ENCODE measurements around the gene SLC25A41. TPM values are rescaled to one million over a fixed set of nuclear protein-coding genes. Genes with fewer than 3 reads are reported as not detected.
"Not testable (repeated sequence)": the region's sequence is repeated elsewhere in the genome, so short reads cannot be mapped to it uniquely, and the experiment has no call there.

SLC25A41 gene
- total RNA-seq, 1 donor from 2014 or later = not detected

DNA sequence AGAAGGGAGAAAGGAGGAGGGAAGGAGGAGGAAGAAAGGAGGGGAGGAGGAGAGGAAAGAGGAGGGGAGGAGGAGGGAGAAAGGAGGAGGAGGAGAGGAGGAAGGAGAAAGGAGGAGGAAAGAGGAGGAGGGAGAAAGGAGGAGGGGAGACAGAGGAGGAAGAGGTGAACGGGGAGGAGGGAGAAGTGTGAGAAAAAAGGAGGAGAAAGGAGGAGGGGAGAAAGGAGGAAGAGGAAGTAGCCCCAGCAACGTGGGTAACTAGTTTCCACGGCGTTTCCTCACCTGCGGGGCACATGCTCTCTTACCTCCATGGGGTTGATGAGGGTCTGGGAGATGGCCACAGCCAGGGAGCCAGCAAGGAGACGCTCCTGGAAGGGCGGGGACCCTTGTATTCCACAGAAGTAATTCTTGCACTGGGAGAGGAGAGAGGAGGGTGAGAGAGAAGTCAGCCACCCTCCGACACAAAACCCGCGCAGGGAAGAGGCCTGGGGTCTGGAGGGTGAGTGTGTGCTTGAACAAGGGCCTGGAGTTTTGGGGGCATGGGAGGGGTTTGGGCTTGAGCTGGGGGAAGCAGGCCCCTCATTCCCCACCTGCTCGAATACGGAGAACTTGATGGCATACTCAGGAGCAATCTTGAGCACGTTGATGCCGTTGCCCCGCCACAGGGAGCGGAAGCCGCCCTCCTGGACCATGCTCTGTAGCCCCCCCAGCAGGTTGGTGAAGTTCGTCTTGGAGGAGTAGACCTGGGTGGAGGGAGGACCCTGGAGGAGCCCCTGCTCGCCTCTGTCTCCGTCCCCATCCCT lies 3.9 kb downstream of the SLC25A41 start:
- DNase-seq (ENCODE audit: low spot score in 2 of 2) = no peak
- Histone ChIP-seq H3K36me3 (no peaks in the 10 kb centered on the region), H3K27me3 (no peaks in the 10 kb centered on the region), H3K4me1 (peaks cover 3 to 5% of the 10 kb centered on the region in 2 donors), H3K27ac (no peak overlapping the region), H3K4me3 (no peak overlapping the region), H3K9me3 (no peaks in the 10 kb centered on the region)
- TF ChIP-seq, protein P1, sequence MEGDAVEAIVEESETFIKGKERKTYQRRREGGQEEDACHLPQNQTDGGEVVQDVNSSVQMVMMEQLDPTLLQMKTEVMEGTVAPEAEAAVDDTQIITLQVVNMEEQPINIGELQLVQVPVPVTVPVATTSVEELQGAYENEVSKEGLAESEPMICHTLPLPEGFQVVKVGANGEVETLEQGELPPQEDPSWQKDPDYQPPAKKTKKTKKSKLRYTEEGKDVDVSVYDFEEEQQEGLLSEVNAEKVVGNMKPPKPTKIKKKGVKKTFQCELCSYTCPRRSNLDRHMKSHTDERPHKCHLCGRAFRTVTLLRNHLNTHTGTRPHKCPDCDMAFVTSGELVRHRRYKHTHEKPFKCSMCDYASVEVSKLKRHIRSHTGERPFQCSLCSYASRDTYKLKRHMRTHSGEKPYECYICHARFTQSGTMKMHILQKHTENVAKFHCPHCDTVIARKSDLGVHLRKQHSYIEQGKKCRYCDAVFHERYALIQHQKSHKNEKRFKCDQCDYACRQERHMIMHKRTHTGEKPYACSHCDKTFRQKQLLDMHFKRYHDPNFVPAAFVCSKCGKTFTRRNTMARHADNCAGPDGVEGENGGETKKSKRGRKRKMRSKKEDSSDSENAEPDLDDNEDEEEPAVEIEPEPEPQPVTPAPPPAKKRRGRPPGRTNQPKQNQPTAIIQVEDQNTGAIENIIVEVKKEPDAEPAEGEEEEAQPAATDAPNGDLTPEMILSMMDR (IDR thresholded peaks at IDR 0.05) = no peak
- intact Hi-C loops (cut with DNase I) = loop anchor here (10.0 kb wide), 2 partner anchors 305 to 525 kb away; partner anchors contain the start of genes GPR108, NDUFA11, TRIP10 and VMAC

DNA sequence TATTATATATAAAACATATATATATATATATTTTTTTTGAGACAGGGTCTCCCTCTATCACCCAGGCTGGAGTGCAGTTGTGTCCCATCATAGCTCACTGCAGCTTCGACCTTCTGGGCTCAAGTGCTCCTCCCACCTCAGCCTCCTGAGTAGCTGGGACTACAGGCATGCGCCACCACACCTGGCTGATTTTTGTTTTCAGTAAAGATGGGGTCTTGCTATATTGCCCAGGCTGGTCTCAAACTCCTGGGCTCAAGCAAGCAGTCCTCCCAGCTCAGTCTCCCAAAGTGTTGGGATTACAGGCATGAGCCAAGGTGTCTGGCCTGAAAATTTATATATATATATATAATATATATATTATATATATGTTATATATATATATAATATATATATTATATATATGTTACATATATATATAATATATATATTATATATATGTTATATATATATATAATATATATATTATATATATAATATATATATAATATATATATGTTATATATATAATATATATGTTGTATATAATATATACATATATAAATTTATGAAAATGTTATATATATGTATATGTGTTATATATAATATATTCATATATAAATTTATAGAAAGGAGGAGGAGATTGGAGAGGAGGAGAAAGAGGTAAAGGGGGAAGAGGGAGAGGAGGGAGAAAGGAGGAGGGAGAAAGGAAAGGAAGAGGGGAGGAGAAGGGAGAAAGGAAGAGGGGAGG lies 4.7 kb downstream of the SLC25A41 start:
- H3K27me3 ChIP-seq; H3K4me1 ChIP-seq; DNase-seq (ENCODE audit: low spot score in 2 of 2); H3K9me3 ChIP-seq; H3K27ac ChIP-seq; H3K4me3 ChIP-seq; H3K36me3 ChIP-seq: not testable (repeated sequence)
- intact Hi-C loops (cut with DNase I) = loop anchor here (10.0 kb wide), 2 partner anchors 306 to 524 kb away; partner anchors contain the start of genes GPR108, NDUFA11, TRIP10 and VMAC

DNA sequence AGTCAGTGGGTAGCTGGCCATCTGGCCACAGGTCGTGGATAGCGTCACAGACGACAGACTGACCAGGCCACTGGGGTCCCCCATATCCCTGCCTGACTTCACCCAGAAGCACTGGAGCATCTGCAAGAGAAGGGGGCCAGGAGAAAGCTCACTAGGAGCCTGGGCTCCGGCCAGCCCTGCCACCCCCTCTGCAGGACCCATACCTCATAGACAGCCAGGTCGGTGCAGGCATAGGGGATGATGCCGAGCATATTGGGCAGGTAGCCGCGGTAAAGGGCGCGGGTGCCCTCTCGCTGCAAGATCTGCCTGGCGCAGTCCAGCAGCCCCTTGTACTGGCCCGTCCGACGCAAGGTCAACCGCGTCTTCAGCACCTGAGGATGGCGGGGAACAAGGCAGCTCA lies 6.4 kb downstream of the SLC25A41 start:
- Histone ChIP-seq H3K27ac (no peak overlapping the region), H3K9me3 (no peaks in the 10 kb centered on the region), H3K4me3 (no peak overlapping the region), H3K36me3 (no peaks in the 10 kb centered on the region), H3K27me3 (no peaks in the 10 kb centered on the region), H3K4me1 (peaks cover 13 to 20% of the 10 kb centered on the region in 2 donors)
- no peak for DNase-seq (ENCODE audit: low spot score in 2 of 2)
- intact Hi-C loops (cut with DNase I) = loop anchor here (10.0 kb wide), 2 partner anchors 308 to 522 kb away; partner anchors contain the start of genes GPR108, NDUFA11, TRIP10 and VMAC
- TF ChIP-seq, protein P1 (IDR thresholded peaks at IDR 0.05) = no peak

DNA sequence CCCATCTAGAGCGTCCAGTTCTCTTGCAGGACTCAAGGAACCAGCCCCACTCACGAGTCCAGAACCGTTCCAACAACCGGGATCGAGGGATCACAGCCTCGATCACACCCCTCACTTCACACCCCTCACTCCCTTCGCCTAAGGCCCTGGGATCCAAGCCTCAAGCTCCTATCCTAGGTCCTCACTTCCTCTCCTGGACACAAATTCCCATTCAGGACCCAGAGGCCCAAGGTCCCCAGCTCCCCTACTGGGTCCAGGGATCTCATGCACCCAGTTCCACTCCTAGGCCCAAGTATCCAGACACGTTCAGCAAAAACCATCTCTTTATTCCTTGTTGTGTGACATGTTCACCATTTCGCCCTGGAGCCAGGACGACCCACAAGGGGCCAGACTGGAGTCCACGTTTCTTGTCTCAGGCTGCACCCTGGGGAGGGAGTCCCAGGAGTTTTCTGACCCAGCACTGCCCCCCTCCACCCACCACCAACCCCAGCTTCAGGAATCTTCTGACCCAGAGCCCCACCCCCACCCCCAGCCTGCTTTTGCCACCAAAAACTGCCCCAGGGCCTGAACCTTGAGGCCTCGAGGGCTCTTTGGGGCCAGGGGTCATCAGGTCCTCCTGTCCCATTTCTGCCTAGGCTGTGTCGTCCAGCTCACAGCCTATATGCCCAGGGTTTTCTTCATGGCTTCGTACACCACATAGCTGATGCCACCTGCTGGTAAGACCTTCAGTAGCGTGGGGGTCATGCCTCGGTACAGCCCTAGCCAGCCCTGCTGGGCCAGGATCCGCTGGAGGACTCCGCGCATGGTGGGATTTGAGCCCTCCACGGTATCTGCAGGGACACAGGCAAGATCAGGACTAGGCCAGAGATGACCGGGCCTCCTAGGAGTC lies 7.6 kb downstream of the SLC25A41 start:
- DNase-seq (ENCODE audit: low spot score in 2 of 2) = no peak
- intact Hi-C loops (cut with DNase I) = loop anchor here (1.0 to 10.0 kb wide), 5 partner anchors 34 to 521 kb away; partner anchors contain the start of genes GPR108, NDUFA11, TRIP10 and VMAC
- peak overlapping the region; percentile 21 to 48 for H3K4me3 ChIP-seq
- H3K36me3 ChIP-seq = peaks cover 3 to 7% of the 10 kb centered on the region in 2 donors
- TF ChIP-seq, protein P1 (IDR thresholded peaks at IDR 0.05) = no peak
- H3K27me3 ChIP-seq = no peaks in the 10 kb centered on the region
- no peaks in the 10 kb centered on the region for H3K9me3 ChIP-seq
- peak overlapping the region; percentile 83 to 87 for H3K27ac ChIP-seq
- H3K4me1 ChIP-seq = peaks cover 13 to 21% of the 10 kb centered on the region in 2 donors

DNA sequence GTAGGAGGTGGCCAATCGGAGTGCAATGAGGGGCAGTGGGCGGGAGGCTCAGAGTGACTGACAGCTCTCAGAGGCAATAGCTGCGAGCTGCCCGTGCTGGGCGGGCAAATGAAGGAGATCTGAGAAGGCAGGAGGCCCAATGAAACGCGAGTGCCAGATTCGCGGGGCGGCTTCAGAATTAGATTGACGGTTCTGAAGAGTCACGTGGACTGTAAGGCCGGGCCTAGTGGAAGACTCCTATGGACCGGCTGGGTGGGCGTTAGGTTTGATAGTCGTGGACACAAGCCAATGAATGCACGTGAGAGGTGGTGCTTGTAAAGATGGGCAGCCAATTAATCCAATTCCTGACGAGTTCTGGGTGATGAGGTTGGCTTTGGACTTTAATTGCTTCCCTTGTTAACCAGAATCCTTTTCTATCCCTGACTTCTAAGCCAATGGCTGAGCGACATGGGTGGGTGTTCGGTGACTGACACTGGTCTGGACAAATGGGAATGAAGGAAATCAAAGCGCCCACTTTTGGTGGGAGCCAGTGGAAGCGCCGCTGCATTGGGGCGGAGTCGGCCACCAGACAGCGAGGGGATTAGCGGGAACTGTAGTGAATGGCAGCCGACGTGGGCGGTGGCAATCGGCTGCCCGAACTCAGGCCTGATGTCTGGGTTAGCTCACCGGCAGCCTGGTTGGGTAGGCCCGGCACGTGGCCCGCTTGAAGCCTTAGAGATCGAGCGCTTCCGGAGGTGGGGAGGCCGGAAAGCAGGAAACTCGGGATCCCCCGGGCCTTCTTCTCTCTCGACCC lies 8.4 kb downstream of the SLC25A41 start:
- H3K27me3 ChIP-seq = no peaks in the 10 kb centered on the region
- TF ChIP-seq, protein P1 (IDR thresholded peaks at IDR 0.05) = peak in 1 of 3 experiments; percentile 17
- no peaks in the 10 kb centered on the region for H3K9me3 ChIP-seq
- H3K27ac ChIP-seq = peak overlapping the region; percentile 83 to 87
- peak overlapping the region; percentile 21 to 48 for H3K4me3 ChIP-seq
- H3K4me1 ChIP-seq = peaks cover 13 to 21% of the 10 kb centered on the region in 2 donors
- intact Hi-C loops (cut with DNase I) = loop anchor here (1.0 to 10.0 kb wide), 6 partner anchors 32 to 520 kb away; partner anchors contain the start of genes GPR108, GTF2F1, NDUFA11 and TRIP10
- peaks cover 12 to 13% of the 10 kb centered on the region in 2 donors for H3K36me3 ChIP-seq
- DNase-seq (ENCODE audit: low spot score in 2 of 2) = peak; percentile 100

Measured in ascending aorta (tissue), 2 donors.